ENCODE results near the gene NBEA.

Gene NBEA

GRCh38 chr13:35179920-35180663 is 238.0 kb downstream of the NBEA start:
- DNase-seq = no peak

- no peak for DNase-seq
These were observed 248.2 kb downstream of the NBEA start for GRCh38 chr13:35190241-35190640.

GRCh38 chr13:35191883-35192282 is 249.8 kb downstream of the NBEA start:
- DNase-seq = no peak

- DNase-seq = peak; percentile 0
These were observed 256.6 kb downstream of the NBEA start for GRCh38 chr13:35198613-35199200.

- DNase-seq = no peak
These were observed 266.5 kb downstream of the NBEA start for GRCh38 chr13:35208587-35208986.

- no peak for DNase-seq
These were observed 268.2 kb downstream of the NBEA start for GRCh38 chr13:35210261-35210660.

GRCh38 chr13:35211949-35212348 is 269.9 kb downstream of the NBEA start:
- DNase-seq = no peak

- no peak for DNase-seq
These were observed 271.8 kb downstream of the NBEA start for GRCh38 chr13:35213911-35214310.

GRCh38 chr13:35216131-35216530 is 274.1 kb downstream of the NBEA start:
- no peak for DNase-seq

- no peak for DNase-seq
These were observed 277.0 kb downstream of the NBEA start for GRCh38 chr13:35219021-35219420.

GRCh38 chr13:35225159-35225558 is 283.1 kb downstream of the NBEA start:
- DNase-seq = no peak

- DNase-seq = no peak
These were observed 283.5 kb downstream of the NBEA start for GRCh38 chr13:35225582-35225981.

- no peak for DNase-seq
These were observed 286.5 kb downstream of the NBEA start for GRCh38 chr13:35228536-35228935.

GRCh38 chr13:35231426-35231825 is 289.4 kb downstream of the NBEA start:
- DNase-seq = no peak

GRCh38 chr13:35238274-35238673 is 296.2 kb downstream of the NBEA start:
- no peak for DNase-seq

GRCh38 chr13:35252536-35253205 is 310.6 kb downstream of the NBEA start:
- no peak for DNase-seq

GRCh38 chr13:35255241-35255640 is 313.2 kb downstream of the NBEA start:
- DNase-seq = no peak

- DNase-seq = no peak
These were observed 314.5 kb downstream of the NBEA start for GRCh38 chr13:35256459-35257148.

- no peak for DNase-seq
These were observed 318.2 kb downstream of the NBEA start for GRCh38 chr13:35260316-35260715.

GRCh38 chr13:35266412-35266811 is 324.3 kb downstream of the NBEA start:
- no peak for DNase-seq

GRCh38 chr13:35278917-35279316 is 336.8 kb downstream of the NBEA start:
- DNase-seq = no peak

GRCh38 chr13:35279500-35279899 is 337.4 kb downstream of the NBEA start:
- DNase-seq = no peak

- no peak for DNase-seq
These were observed 341.8 kb downstream of the NBEA start for GRCh38 chr13:35283856-35284255.

- DNase-seq = no peak
These were observed 343.6 kb downstream of the NBEA start for GRCh38 chr13:35285677-35286076.
